Measurements from ENCODE around the gene VAMP2. TPM values are rescaled to one million over a fixed set of nuclear protein-coding genes. Genes with fewer than 3 reads are reported as not detected.

The VAMP2 gene
- total and polyA plus RNA-seq, 9 donors, result 10.9 to 77.2 (median 61.4) TPM

DNA sequence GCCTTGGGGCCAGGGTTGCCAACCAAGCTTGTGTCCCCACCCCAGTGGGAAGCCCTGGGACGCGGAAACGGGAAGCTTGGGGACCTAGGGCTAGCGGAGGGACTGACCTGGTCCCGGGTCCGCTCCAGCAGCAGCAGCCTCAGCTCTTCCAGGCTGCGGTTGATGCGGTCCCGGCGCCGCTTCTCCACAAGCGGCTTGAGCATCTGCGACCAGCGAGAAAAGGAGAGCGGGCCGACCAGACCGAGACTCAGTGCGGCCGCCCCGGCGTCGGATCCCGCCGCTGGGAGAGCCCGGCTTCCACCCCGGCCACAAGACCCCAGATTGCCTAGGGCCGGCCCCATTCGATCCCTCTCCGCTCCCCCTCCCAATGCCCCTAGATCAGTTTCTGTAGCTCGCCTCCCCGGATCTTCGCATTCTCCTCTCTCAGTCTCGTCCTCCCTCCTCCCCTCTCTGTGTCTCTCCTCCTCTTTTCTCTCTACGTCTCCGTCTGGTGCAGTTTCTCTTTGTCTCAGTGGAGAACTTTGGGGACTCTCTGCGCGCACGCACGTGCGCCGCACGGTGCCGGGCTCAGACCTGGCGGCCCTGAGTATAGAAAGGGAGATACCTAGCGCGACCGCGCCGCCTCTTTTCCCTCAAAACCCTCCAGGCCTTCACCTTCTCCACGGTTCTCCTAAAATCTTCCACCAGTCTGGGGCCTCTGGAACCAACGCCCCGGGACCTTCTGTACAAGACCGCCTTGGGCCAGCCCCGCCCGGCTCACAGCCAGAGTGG is 39.6 kb downstream of the VAMP2 start:
- H3K4me3 ChIP-seq (ENCODE audit: low read length), result peak overlapping the region; percentile 54
- under 1% methylated on average over 45 of the region's 55 CpGs for WGBS (ENCODE audit: insufficient coverage)
- no peaks in the 10 kb centered on the region for H3K36me3 ChIP-seq (ENCODE audit: control insufficient read depth, insufficient read depth, low read length)
- peaks cover 49% of the 10 kb centered on the region for H3K27me3 ChIP-seq (ENCODE audit: control insufficient read depth, insufficient read depth, low read length)
- H3K4me1 ChIP-seq (ENCODE audit: control insufficient read depth, insufficient read depth, low read length), result peaks cover 59% of the 10 kb centered on the region
- peak; percentile 49 for DNase-seq
- H3K27ac ChIP-seq (ENCODE audit: low read length), result no peak overlapping the region
- H3K9me3 ChIP-seq (replicated peaks; ENCODE audit: control insufficient read depth, low read depth, low read length), result no peaks in the 10 kb centered on the region

DNA sequence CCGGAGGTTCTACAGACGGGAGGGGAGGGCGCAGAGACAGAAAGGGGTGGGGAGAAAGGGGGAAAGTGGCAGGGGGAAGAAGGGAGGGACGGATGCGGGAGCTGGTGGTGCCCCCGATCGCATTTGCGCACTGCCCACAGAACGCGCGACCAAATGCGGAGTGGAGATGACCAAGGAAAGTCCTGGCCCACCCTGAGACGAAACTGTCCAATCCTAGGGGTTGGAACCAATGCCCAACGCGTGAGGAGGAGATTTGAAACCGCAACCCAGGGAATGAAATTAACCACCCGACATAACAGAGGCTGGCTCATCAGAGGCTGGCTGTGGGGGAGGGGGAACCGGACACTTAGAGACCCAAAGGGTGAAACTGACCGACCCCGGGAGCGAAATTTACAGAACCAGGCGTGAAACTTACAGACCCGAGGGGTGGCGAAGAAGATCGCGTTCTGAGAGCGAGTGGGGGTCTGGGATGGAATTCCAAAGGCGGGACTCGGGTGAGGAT is 40.3 kb downstream of the VAMP2 start:
- no peak overlapping the region for H3K27ac ChIP-seq (ENCODE audit: low read length)
- H3K4me1 ChIP-seq (ENCODE audit: control insufficient read depth, insufficient read depth, low read length), result peaks cover 65% of the 10 kb centered on the region
- 0% methylated on average over 28 of the region's 29 CpGs for WGBS (ENCODE audit: insufficient coverage)
- H3K4me3 ChIP-seq (ENCODE audit: low read length), result peak overlapping the region; percentile 54
- peaks cover 55% of the 10 kb centered on the region for H3K27me3 ChIP-seq (ENCODE audit: control insufficient read depth, insufficient read depth, low read length)
- no peaks in the 10 kb centered on the region for H3K36me3 ChIP-seq (ENCODE audit: control insufficient read depth, insufficient read depth, low read length)
- no peaks in the 10 kb centered on the region for H3K9me3 ChIP-seq (replicated peaks; ENCODE audit: control insufficient read depth, low read depth, low read length)
- peak; percentile 51 for DNase-seq

DNA sequence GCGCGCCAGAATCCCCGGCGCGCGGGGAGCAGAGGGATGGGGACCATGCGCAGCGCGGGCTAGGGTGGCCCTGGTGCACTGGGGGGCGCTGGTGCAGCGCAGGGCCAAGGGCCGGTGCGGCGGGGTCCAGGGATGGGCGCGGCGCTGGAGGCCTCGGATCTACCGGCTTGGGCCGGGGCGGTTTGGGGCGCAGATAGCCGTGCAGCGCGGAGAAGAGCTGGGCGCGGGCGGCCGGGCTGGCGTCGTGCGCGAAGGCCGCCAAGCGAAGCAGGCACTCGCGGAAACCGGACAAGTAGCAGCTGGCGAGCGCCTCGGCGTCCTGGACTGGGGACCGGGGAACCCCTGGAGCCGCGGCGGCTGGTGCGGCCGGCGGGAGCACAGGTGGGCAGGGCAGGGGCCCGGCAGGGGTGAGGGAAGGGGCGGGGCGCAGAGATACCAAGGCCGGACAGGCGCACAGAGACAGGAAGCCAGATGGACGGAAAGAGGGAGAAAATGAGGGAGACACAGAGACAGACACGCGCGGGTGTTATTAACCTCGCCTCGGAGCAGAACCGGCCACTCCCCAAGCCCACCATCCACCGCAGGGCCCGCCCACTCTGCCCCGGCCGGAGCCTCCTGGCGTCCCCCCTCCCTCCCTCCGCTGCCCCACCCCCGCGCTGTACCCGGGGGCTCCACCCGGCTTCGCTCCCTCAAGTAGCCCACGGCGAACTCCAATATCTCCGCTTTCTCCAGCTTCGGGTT is 40.9 kb downstream of the VAMP2 start:
- no peaks in the 10 kb centered on the region for H3K9me3 ChIP-seq (replicated peaks; ENCODE audit: control insufficient read depth, low read depth, low read length)
- H3K36me3 ChIP-seq (ENCODE audit: control insufficient read depth, insufficient read depth, low read length), result no peaks in the 10 kb centered on the region
- peaks cover 61% of the 10 kb centered on the region for H3K27me3 ChIP-seq (ENCODE audit: control insufficient read depth, insufficient read depth, low read length)
- WGBS (ENCODE audit: insufficient coverage), result under 1% methylated on average over 66 of the region's 76 CpGs
- peak overlapping the region; percentile 54 for H3K4me3 ChIP-seq (ENCODE audit: low read length)
- DNase-seq, result peak; percentile 70
- H3K4me1 ChIP-seq (ENCODE audit: control insufficient read depth, insufficient read depth, low read length), result peaks cover 63% of the 10 kb centered on the region
- H3K27ac ChIP-seq (ENCODE audit: low read length), result no peak overlapping the region

DNA sequence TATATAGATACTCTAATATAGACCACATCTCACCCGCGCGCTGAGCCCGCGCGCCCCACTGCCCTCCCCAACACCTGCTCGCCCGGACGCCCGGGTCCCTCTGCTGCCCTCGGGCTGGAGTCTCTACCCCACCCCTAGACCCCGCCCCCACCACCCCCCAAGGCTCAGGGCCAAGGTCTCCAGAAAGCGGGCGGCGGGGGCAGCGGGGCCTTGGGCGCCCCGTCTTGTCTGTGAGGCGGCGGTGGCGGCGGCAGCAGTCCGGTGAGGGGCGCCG is 41.4 kb downstream of the VAMP2 start:
- no peak for DNase-seq
- peaks cover 66% of the 10 kb centered on the region for H3K27me3 ChIP-seq (ENCODE audit: control insufficient read depth, insufficient read depth, low read length)
- 0% methylated on average over 12 of the region's 25 CpGs for WGBS (ENCODE audit: insufficient coverage)

DNA sequence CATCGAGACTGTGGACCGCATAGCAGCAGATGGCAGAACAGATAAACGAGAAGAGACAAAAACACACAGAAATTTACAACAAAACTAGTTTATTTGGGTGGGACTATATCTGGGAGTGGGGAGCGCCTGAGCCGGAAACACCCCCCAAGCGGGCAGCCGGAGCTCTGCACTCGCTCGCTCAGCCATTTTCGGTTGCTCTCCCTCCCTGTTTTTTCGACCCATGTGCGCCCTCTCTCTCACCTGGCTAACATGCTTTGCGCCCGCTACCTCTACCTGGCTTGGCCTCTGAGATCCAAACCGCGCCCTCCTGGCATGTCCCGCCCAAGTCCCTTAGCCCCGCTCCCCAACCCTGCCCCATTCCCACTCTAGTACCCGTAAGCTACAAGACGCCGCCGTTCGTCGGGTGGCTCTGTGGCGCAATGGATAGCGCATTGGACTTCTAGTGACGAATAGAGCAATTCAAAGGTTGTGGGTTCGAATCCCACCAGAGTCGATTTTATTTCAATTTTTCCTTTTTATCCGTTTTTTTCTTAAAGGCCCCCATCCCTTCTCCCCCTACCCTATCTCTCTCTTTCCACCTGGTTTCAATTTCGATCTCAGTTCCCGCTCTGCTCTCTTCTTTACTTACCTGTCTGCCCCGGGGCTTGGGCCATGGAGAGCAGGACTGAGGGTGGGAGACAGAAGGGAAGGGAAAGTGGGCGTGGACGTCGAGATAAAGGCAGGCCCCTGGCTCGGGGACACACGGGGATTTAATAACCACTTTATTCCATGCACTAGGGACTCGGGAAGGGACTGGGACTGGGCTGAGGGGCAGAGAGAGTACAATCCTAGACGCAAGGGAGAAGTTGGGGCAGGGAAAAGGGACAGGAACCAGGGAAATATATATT is 42.0 kb downstream of the VAMP2 start:
- Histone ChIP-seq H3K27me3 (ENCODE audit: control insufficient read depth, insufficient read depth, low read length) (peaks cover 72% of the 10 kb centered on the region), H3K27ac (ENCODE audit: low read length) (peak overlapping the region; percentile 65), H3K36me3 (ENCODE audit: control insufficient read depth, insufficient read depth, low read length) (no peaks in the 10 kb centered on the region), H3K9me3 (replicated peaks; ENCODE audit: control insufficient read depth, low read depth, low read length) (no peaks in the 10 kb centered on the region), H3K4me3 (ENCODE audit: low read length) (peak overlapping the region; percentile 41), H3K4me1 (ENCODE audit: control insufficient read depth, insufficient read depth, low read length) (peaks cover 58% of the 10 kb centered on the region)
- under 1% methylated on average over 25 of the region's 40 CpGs for WGBS (ENCODE audit: insufficient coverage)
- DNase-seq, result peak; percentile 65

More for the DNA sequence above, 41.4 kb downstream of the VAMP2 start:
- H3K9me3 ChIP-seq (replicated peaks; ENCODE audit: control insufficient read depth, low read depth, low read length), result no peaks in the 10 kb centered on the region
- no peaks in the 10 kb centered on the region for H3K36me3 ChIP-seq (ENCODE audit: control insufficient read depth, insufficient read depth, low read length)
- H3K27ac ChIP-seq (ENCODE audit: low read length), result no peak overlapping the region
- peak overlapping the region; percentile 54 for H3K4me3 ChIP-seq (ENCODE audit: low read length)
- peaks cover 61% of the 10 kb centered on the region for H3K4me1 ChIP-seq (ENCODE audit: control insufficient read depth, insufficient read depth, low read length)

DNA sequence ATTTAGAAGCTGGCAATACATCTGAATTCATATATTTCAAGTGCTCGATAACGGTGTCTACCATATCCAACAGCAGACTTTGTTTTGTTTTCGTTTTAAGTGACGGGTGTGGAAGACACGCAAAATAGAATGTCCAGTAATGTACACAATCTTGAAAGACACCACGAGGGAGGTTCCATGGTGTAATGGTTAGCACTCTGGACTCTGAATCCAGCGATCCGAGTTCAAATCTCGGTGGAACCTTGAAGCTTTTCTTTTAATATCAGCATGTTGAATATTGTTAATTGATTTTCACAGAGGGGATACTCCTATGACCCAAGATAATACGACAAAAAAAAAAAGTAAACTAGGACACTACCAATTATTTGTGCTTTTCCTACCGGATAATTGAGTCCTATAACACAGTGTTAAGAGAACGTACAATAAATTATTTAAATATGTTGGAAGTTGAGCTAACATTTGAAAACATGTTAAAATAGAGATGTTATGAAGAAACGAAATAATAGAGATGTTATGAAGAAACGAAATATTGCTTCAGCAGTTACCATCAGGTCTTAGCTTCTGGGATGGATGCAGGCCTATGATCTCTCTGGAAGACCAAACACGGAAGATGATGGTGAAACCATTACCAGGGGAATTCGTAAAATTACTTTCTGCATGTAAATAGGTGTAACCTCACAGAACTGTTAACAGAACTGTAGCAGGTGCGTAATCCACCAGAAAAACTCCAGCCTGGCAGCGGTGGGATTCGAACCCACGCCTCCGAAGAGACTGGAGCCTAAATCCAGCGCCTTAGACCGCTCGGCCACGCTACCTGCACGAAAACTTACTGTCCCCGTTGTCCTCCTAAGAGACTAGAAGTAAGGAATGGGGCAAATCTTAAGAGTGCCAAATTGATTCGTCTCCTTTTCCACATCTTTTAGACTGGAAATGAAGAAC is 42.9 kb downstream of the VAMP2 start:
- no peaks in the 10 kb centered on the region for H3K36me3 ChIP-seq (ENCODE audit: control insufficient read depth, insufficient read depth, low read length)
- no peaks in the 10 kb centered on the region for H3K9me3 ChIP-seq (replicated peaks; ENCODE audit: control insufficient read depth, low read depth, low read length)
- H3K4me1 ChIP-seq (ENCODE audit: control insufficient read depth, insufficient read depth, low read length), result peaks cover 49% of the 10 kb centered on the region
- peak overlapping the region; percentile 77 for H3K4me3 ChIP-seq (ENCODE audit: low read length)
- WGBS (ENCODE audit: insufficient coverage), result 1% methylated on average over 14 of the region's 28 CpGs
- peak overlapping the region; percentile 80 for H3K27ac ChIP-seq (ENCODE audit: low read length)
- H3K27me3 ChIP-seq (ENCODE audit: control insufficient read depth, insufficient read depth, low read length), result peaks cover 71% of the 10 kb centered on the region
- peak; percentile 97 for DNase-seq

DNA sequence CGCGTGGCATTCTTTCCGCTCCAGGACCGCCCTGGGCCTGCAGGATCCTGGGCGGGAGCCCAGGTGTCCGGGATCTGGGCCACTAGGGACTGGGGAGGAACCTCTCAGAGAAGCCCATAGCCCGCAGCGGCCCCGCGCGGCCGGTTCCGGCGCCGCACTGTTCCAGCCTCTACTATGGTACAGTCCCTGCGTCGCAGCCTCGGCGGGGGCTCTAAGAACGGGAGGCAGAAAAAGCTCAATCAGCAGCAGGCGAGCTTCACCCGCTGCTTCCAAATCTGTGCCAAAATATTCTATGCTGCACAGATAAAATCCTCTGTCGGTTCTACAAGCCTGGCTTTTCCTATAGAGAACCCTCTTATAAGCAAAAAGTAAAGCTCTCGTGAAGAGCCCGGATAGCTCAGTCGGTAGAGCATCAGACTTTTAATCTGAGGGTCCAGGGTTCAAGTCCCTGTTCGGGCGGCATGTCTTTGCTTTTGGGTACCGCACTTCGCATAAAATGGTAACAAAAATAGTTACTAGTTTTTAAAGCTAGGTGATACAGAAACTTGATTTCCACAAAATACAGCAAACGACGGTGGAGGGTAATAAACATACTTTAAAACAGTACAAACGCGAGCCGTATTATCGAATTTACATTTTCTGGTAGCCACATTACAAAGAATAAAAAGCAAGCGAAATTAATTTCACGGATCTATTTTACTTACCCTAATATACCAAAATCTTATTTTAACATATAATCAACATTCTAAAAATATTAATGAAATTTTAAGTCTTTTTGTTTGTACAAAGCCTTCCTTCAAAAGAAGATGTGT is 43.8 kb downstream of the VAMP2 start:
- peaks cover 71% of the 10 kb centered on the region for H3K27me3 ChIP-seq (ENCODE audit: control insufficient read depth, insufficient read depth, low read length)

DNA sequence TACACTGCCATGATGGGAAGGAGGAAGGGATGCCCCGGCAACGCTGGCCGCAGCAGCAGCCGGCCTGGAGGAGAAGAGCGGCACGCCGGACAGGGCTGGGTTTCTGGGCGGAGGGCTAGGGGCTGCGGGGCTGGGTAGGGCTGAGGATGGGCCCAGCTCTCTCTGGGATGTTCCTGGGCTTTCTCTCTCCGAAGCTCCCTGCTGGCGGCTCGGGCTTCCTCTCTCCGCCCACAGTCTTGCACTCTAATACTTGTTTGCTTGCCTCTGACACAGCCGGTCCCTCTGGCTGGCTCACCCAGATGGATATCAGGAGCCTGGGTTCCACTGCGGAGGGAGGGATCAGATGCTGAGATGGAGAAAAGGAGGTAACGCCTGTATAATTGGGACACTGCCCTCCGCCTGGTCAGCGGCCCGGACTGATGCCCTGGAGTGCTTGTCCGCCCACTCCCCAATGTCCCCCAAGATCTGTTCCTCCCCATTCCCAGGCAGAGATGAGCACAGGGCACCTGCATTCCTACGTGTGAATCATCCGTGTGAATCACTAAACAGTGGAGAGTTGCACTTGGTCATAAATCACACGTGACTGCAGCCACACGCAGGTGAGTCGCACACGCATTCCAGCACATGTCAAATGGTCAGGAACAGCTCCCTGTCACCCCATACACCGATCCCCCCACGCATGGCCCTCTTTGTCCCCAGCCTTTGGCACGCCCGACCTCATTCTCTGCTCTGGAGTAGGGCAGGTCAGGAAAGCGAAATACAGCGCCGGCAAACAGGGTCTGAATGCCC is 44.6 kb downstream of the VAMP2 start, which contains the start of gene ALOXE3:
ALOXE3 (minus strand) TSS at position 535 of the 789 bp plus-strand sequence; CDS start at position 11, 524 bp downstream.
- Histone ChIP-seq H3K4me3 (ENCODE audit: low read length) (peak within 1 kb of the TSS; percentile 77), H3K27me3 (ENCODE audit: control insufficient read depth, insufficient read depth, low read length) (peaks cover 67% of the 10 kb centered on the region), H3K9me3 (replicated peaks; ENCODE audit: control insufficient read depth, low read depth, low read length) (no peaks in the 10 kb centered on the region), H3K27ac (ENCODE audit: low read length) (peak within 1 kb of the TSS; percentile 80), H3K36me3 (ENCODE audit: control insufficient read depth, insufficient read depth, low read length) (no peaks in the 10 kb centered on the region), H3K4me1 (ENCODE audit: control insufficient read depth, insufficient read depth, low read length) (peaks cover 33% of the 10 kb centered on the region)
- 0% methylated on average over 24 of the region's 33 CpGs for WGBS (ENCODE audit: insufficient coverage)
- peak; percentile 51 for DNase-seq

More for the DNA sequence above, 43.8 kb downstream of the VAMP2 start:
- Histone ChIP-seq H3K9me3 (replicated peaks; ENCODE audit: control insufficient read depth, low read depth, low read length) (no peaks in the 10 kb centered on the region), H3K36me3 (ENCODE audit: control insufficient read depth, insufficient read depth, low read length) (no peaks in the 10 kb centered on the region), H3K4me1 (ENCODE audit: control insufficient read depth, insufficient read depth, low read length) (peaks cover 41% of the 10 kb centered on the region), H3K27ac (ENCODE audit: low read length) (peak overlapping the region; percentile 80), H3K4me3 (ENCODE audit: low read length) (peak overlapping the region; percentile 77)
- WGBS (ENCODE audit: insufficient coverage), result under 1% methylated on average over 26 of the region's 38 CpGs
- DNase-seq, result peak; percentile 94

Measured in muscle of leg (tissue), 11 donors.